Measurements from ENCODE around the gene RFK.

DNA sequence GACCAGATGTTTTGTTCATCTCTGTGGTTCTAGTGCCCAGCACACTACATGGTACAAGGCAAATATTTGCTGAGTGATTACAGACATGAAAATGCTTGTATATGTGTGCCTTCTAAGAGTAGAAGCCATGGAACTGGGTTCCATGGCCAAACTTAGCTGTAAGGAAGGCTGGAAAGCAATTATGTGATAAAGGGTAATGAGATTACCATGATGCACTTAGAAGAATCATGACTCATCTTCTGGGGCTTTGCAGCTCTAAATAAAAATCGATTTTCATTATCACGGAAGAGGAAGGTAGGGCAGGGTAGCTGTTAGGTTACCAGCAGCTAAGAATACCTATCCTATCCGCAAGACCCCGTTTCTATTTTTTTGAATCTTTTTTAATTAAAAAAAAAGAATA is 28.0 kb downstream of the RFK start:
- TF ChIP-seq, protein P1, sequence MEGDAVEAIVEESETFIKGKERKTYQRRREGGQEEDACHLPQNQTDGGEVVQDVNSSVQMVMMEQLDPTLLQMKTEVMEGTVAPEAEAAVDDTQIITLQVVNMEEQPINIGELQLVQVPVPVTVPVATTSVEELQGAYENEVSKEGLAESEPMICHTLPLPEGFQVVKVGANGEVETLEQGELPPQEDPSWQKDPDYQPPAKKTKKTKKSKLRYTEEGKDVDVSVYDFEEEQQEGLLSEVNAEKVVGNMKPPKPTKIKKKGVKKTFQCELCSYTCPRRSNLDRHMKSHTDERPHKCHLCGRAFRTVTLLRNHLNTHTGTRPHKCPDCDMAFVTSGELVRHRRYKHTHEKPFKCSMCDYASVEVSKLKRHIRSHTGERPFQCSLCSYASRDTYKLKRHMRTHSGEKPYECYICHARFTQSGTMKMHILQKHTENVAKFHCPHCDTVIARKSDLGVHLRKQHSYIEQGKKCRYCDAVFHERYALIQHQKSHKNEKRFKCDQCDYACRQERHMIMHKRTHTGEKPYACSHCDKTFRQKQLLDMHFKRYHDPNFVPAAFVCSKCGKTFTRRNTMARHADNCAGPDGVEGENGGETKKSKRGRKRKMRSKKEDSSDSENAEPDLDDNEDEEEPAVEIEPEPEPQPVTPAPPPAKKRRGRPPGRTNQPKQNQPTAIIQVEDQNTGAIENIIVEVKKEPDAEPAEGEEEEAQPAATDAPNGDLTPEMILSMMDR (IDR thresholded peaks at IDR 0.05) = no peak
- TF ChIP-seq POLR2AphosphoS5 (IDR thresholded peaks at IDR 0.05) = no peak
